ENCODE results near the gene KBTBD8. TPM values are rescaled to one million over a fixed set of nuclear protein-coding genes. Genes with fewer than 3 reads are reported as not detected.

The KBTBD8 gene
- polyA plus RNA-seq, 1 donor from 2014 or later = 10.5 TPM

- H3K4me1 Mint-ChIP-seq = peaks cover 5% of the 10 kb centered on the region in 3 donors
- H3K9me3 Mint-ChIP-seq = no peaks in the 10 kb centered on the region
- no peaks in the 10 kb centered on the region for H3K27me3 Mint-ChIP-seq
- no peak overlapping the region for H3K4me3 Mint-ChIP-seq
- no peaks in the 10 kb centered on the region for H3K36me3 Mint-ChIP-seq
- no peak overlapping the region for H3K27ac Mint-ChIP-seq
Measured at GRCh38 chr3:67037615-67038014, 39.5 kb downstream of the KBTBD8 start.

DNA sequence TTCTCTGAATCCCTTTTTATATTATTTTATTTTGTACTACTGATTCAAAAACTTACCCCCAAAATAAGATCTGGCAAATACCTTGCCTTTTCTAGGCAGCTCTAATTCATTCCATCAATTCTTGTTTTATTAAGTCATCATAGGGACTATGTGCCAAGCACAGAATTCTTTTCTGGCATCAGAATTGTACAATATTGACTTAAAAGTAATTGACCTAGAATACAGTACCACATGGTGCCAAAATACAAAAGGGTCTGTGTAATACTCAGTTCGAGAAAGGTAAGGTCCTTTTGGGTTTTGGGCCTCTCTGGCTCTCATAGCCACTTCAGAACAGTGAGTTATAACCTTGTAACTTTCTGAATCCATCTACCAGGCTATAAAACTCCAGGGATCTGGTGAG, 46.2 kb downstream of the KBTBD8 start:
- Mint-ChIP-seq H3K9me3 (no peaks in the 10 kb centered on the region), H3K27ac (no peak overlapping the region), H3K36me3 (no peaks in the 10 kb centered on the region), H3K4me3 (no peak overlapping the region), H3K27me3 (no peaks in the 10 kb centered on the region), H3K4me1 (peaks cover 22 to 29% (median 22%) of the 10 kb centered on the region in 3 donors)

- Mint-ChIP-seq H3K36me3 (peaks cover under 1% of the 10 kb centered on the region), H3K4me1 (peaks cover 26 to 32% (median 27%) of the 10 kb centered on the region in 3 donors), H3K27ac (peak overlapping the region in 2 of 3 donors; percentile 47 to 48), H3K27me3 (no peaks in the 10 kb centered on the region), H3K4me3 (peak overlapping the region in 3 of 4 donors; percentile 16 to 81 (median 40)), H3K9me3 (peaks cover 0 to under 1% (median under 1%) of the 10 kb centered on the region in 3 donors)
Measured at GRCh38 chr3:67044955-67045354, 46.8 kb downstream of the KBTBD8 start.

GRCh38 chr3:67045711-67046465, 47.8 kb downstream of the KBTBD8 start:
- H3K9me3 Mint-ChIP-seq = peaks cover 0 to 7% (median 5%) of the 10 kb centered on the region in 3 donors
- H3K4me3 Mint-ChIP-seq = peak overlapping the region in 3 of 4 donors; percentile 21 to 81 (median 52)
- no peaks in the 10 kb centered on the region for H3K27me3 Mint-ChIP-seq
- peak overlapping the region; percentile 47 to 63 (median 48) for H3K27ac Mint-ChIP-seq
- peaks cover 26 to 32% (median 30%) of the 10 kb centered on the region in 3 donors for H3K4me1 Mint-ChIP-seq
- H3K36me3 Mint-ChIP-seq = peaks cover 3% of the 10 kb centered on the region

GRCh38 chr3:67047051-67047450, 48.9 kb downstream of the KBTBD8 start:
- Mint-ChIP-seq H3K9me3 (peaks cover 0 to 7% (median 5%) of the 10 kb centered on the region in 3 donors), H3K4me3 (peak overlapping the region in 2 of 4 donors; percentile 8 to 53), H3K36me3 (peaks cover 3% of the 10 kb centered on the region), H3K27ac (peak overlapping the region in 1 of 3 donors; percentile 67), H3K27me3 (no peaks in the 10 kb centered on the region), H3K4me1 (peaks cover 26 to 32% (median 30%) of the 10 kb centered on the region in 3 donors)

DNA sequence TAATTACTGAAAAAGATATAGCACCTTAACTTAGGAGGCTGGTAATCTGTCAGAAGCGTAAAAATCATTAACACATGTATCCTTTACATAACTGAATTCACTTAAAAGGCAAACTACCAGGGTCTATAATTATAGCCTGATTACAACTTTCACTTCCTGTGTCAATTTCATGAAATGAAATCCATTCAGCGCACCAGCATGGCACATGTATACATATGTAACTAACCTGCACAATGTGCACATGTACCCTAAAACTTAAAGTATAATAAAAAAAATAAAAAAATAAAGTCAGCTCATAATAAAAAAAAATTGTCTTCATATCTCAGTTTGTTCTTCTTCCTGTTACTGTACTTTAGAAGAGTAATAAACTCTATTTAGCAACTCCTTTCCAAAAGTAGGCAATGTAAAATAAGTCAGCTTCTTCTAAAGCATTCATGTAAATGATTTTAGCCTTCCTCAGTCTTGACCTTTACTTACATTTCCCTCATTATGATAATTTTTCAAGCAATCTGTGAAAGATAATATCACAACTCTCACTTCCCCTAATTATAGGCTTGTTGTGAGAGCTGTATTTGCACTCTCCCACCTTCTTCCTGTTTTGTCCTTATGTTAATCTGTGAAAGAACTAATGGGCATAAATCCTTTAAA, 50.1 kb downstream of the KBTBD8 start:
- Mint-ChIP-seq H3K9me3 (peaks cover 0 to 7% (median 7%) of the 10 kb centered on the region in 3 donors), H3K27me3 (no peaks in the 10 kb centered on the region), H3K36me3 (peaks cover 3% of the 10 kb centered on the region), H3K27ac (peak overlapping the region; percentile 9 to 84 (median 22)), H3K4me1 (peaks cover 26 to 32% (median 30%) of the 10 kb centered on the region in 3 donors), H3K4me3 (peak overlapping the region; percentile 50 to 82 (median 60))

- H3K4me1 Mint-ChIP-seq = peaks cover 26 to 32% (median 30%) of the 10 kb centered on the region in 3 donors
- H3K4me3 Mint-ChIP-seq = peak overlapping the region; percentile 50 to 82 (median 60)
- no peaks in the 10 kb centered on the region for H3K27me3 Mint-ChIP-seq
- H3K9me3 Mint-ChIP-seq = peaks cover 0 to 7% (median 7%) of the 10 kb centered on the region in 3 donors
- H3K36me3 Mint-ChIP-seq = peaks cover 3% of the 10 kb centered on the region
- peak overlapping the region; percentile 9 to 84 (median 22) for H3K27ac Mint-ChIP-seq
Measured at GRCh38 chr3:67048715-67049074, 50.6 kb downstream of the KBTBD8 start.

GRCh38 chr3:67059443-67059842, 61.3 kb downstream of the KBTBD8 start:
- H3K27ac Mint-ChIP-seq = no peak overlapping the region
- no peak overlapping the region for H3K4me3 Mint-ChIP-seq
- H3K4me1 Mint-ChIP-seq = peaks cover 5 to 17% (median 7%) of the 10 kb centered on the region in 3 donors
- H3K9me3 Mint-ChIP-seq = peaks cover 0 to 8% (median 1%) of the 10 kb centered on the region in 3 donors
- H3K36me3 Mint-ChIP-seq = peaks cover 1% of the 10 kb centered on the region
- H3K27me3 Mint-ChIP-seq = no peaks in the 10 kb centered on the region
